ENCODE measurements around the gene MYBPC2.

DNA sequence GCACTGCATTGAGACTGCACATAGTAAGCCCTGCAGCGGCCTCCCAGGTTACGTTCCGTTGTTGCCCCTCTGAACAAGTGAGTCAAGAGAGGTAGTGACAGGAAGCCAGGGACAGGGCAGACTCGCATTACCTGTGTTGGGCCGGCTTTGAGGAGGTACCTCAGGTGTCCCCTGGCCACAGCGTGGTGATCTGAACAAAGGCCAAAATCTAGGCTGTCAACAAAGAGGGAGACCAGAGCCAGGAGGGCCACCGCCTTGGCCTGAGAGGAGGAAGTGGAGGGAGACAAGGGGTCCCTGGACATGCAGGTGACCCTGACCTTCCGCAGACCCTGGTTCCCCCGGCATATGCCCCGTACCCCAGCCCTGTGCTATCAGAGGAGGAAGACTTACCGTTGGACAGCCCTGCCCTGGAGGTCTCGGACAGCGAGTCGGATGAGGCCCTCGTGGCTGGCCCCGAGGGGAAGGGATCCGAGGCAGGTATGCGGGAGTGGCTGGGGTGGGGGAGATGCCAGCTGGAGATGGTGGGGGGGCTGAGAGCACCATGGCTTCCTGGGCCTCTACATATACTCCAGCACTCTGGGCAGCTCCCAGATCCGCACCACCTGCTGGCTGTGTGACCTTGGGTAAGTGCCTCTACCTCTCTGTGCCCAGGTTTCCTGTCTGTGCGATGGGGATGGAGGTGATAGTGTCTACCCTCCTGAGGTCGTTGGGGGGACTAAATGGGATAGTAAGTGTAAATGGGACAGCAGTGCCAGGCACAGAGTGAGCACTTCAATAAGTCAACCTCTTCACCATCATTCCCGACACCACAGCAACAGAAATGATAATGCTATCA lies 9.2 kb upstream of the MYBPC2 start:
- TF ChIP-seq, protein P1, sequence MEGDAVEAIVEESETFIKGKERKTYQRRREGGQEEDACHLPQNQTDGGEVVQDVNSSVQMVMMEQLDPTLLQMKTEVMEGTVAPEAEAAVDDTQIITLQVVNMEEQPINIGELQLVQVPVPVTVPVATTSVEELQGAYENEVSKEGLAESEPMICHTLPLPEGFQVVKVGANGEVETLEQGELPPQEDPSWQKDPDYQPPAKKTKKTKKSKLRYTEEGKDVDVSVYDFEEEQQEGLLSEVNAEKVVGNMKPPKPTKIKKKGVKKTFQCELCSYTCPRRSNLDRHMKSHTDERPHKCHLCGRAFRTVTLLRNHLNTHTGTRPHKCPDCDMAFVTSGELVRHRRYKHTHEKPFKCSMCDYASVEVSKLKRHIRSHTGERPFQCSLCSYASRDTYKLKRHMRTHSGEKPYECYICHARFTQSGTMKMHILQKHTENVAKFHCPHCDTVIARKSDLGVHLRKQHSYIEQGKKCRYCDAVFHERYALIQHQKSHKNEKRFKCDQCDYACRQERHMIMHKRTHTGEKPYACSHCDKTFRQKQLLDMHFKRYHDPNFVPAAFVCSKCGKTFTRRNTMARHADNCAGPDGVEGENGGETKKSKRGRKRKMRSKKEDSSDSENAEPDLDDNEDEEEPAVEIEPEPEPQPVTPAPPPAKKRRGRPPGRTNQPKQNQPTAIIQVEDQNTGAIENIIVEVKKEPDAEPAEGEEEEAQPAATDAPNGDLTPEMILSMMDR (conservative IDR thresholded peaks at IDR 0.05 in 1 of 2, IDR thresholded peaks at IDR 0.05 in 1 of 2; ENCODE audit: extremely low read depth in 1 of 2, insufficient read depth in 1 of 2, low read depth in 1 of 2, low read length in 2 of 2): no peak
- TF ChIP-seq EZH2 (IDR thresholded peaks at IDR 0.05; ENCODE audit: borderline replicate concordance, low read length): no peak
